Adipocyte (in vitro differentiated cells): ENCODE measurements around the gene SUGP1.
A peak's percentile ranks its signal among the peaks of the same experiment; 100 is the strongest.

Experiments used
- DNase-seq: peaks from one replicate; pipeline ENCODE4 v3.0.0-alpha.2; 2015; ENCODE audit warnings: low read depth
- H3K27me3 ChIP-seq: replicated peaks from 2 replicates; pipeline ENCODE4 v1.7.0; 2013; ENCODE audit warnings: mild to moderate bottlenecking, low read length, moderate library complexity; ENCODE audit not compliant: control insufficient read depth, insufficient read depth
- H3K36me3 ChIP-seq: 2 replicates; pipeline ENCODE4 v1.7.0; 2013; ENCODE audit warnings: low read length, mild to moderate bottlenecking, moderate library complexity; ENCODE audit not compliant: control insufficient read depth, insufficient read depth, severe bottlenecking
- H3K4me1 ChIP-seq: 2 replicates; pipeline ENCODE4 v1.7.0; 2013; ENCODE audit warnings: mild to moderate bottlenecking, low read length, moderate library complexity; ENCODE audit not compliant: control insufficient read depth, insufficient read depth
- H3K4me3 ChIP-seq: 2 replicates; pipeline ENCODE4 v1.7.0; 2013; ENCODE audit warnings: mild to moderate bottlenecking, low read length, moderate library complexity
- H3K9ac ChIP-seq: 2 replicates; pipeline ENCODE4 v1.7.0; 2013; ENCODE audit warnings: mild to moderate bottlenecking, low read length, moderate library complexity
- H3K9me3 ChIP-seq: 2 replicates; pipeline ENCODE4 v1.7.0; 2013; ENCODE audit warnings: mild to moderate bottlenecking, low read length, moderate library complexity; ENCODE audit not compliant: control insufficient read depth

SUGP1 gene

GRCh38 chr19:19338082-19338481 lies 17.8 kb upstream of the SUGP1 start:
- Histone ChIP-seq H3K27me3 (no peaks in the 10 kb centered on the region), H3K36me3 (peaks cover 65% of the 10 kb centered on the region), H3K4me1 (peaks cover 24% of the 10 kb centered on the region), H3K9ac (peak overlapping the region; percentile 24), H3K4me3 (no peak overlapping the region), H3K9me3 (no peaks in the 10 kb centered on the region)
- DNase-seq: no peak

GRCh38 chr19:19337120-19337519 lies 16.8 kb upstream of the SUGP1 start:
- Histone ChIP-seq H3K9ac (no peak overlapping the region), H3K4me3 (no peak overlapping the region), H3K36me3 (peaks cover 66% of the 10 kb centered on the region), H3K4me1 (peaks cover 24% of the 10 kb centered on the region), H3K27me3 (no peaks in the 10 kb centered on the region), H3K9me3 (no peaks in the 10 kb centered on the region)
- DNase-seq: no peak

- Histone ChIP-seq H3K4me3 (no peak overlapping the region), H3K9ac (no peak overlapping the region), H3K27me3 (no peaks in the 10 kb centered on the region), H3K9me3 (no peaks in the 10 kb centered on the region), H3K36me3 (peaks cover 65% of the 10 kb centered on the region), H3K4me1 (peaks cover 24% of the 10 kb centered on the region)
- no peak for DNase-seq
Measured at GRCh38 chr19:19336597-19336996, 16.3 kb upstream of the SUGP1 start.

GRCh38 chr19:19335408-19336158 lies 15.3 kb upstream of the SUGP1 start:
- Histone ChIP-seq H3K27me3 (no peaks in the 10 kb centered on the region), H3K4me1 (peaks cover 24% of the 10 kb centered on the region), H3K36me3 (peaks cover 64% of the 10 kb centered on the region), H3K9ac (no peak overlapping the region), H3K4me3 (no peak overlapping the region), H3K9me3 (no peaks in the 10 kb centered on the region)
- DNase-seq: no peak

GRCh38 chr19:19334989-19335344 lies 14.7 kb upstream of the SUGP1 start:
- DNase-seq: no peak
- Histone ChIP-seq H3K27me3 (no peaks in the 10 kb centered on the region), H3K9ac (no peak overlapping the region), H3K9me3 (no peaks in the 10 kb centered on the region), H3K4me3 (no peak overlapping the region), H3K36me3 (peaks cover 67% of the 10 kb centered on the region), H3K4me1 (peaks cover 24% of the 10 kb centered on the region)

- Histone ChIP-seq H3K36me3 (peaks cover 69% of the 10 kb centered on the region), H3K4me3 (no peak overlapping the region), H3K27me3 (no peaks in the 10 kb centered on the region), H3K9me3 (no peaks in the 10 kb centered on the region), H3K4me1 (peaks cover 28% of the 10 kb centered on the region), H3K9ac (peak overlapping the region; percentile 21)
- no peak for DNase-seq
Measured at GRCh38 chr19:19334063-19334988, 14.0 kb upstream of the SUGP1 start.

- Histone ChIP-seq H3K9me3 (no peaks in the 10 kb centered on the region), H3K4me1 (peaks cover 21% of the 10 kb centered on the region), H3K36me3 (peaks cover 56% of the 10 kb centered on the region), H3K4me3 (no peak overlapping the region), H3K9ac (no peak overlapping the region), H3K27me3 (no peaks in the 10 kb centered on the region)
- DNase-seq: no peak
Measured at GRCh38 chr19:19329126-19329525, 8.8 kb upstream of the SUGP1 start.

- Histone ChIP-seq H3K36me3 (peaks cover 57% of the 10 kb centered on the region), H3K9ac (no peak overlapping the region), H3K4me1 (peaks cover 16% of the 10 kb centered on the region), H3K9me3 (no peaks in the 10 kb centered on the region), H3K27me3 (no peaks in the 10 kb centered on the region), H3K4me3 (no peak overlapping the region)
- DNase-seq: no peak
Measured at GRCh38 chr19:19327672-19328071, 7.4 kb upstream of the SUGP1 start.

GRCh38 chr19:19324059-19324770 lies 3.9 kb upstream of the SUGP1 start:
- peaks cover 32% of the 10 kb centered on the region for H3K36me3 ChIP-seq
- H3K27me3 ChIP-seq: no peaks in the 10 kb centered on the region
- H3K9ac ChIP-seq: no peak overlapping the region
- H3K4me1 ChIP-seq: peaks cover 22% of the 10 kb centered on the region
- DNase-seq: no peak
- no peaks in the 10 kb centered on the region for H3K9me3 ChIP-seq
- H3K4me3 ChIP-seq: no peak overlapping the region

- Histone ChIP-seq H3K27me3 (no peaks in the 10 kb centered on the region), H3K9me3 (no peaks in the 10 kb centered on the region), H3K4me3 (peak overlapping the region; percentile 97), H3K36me3 (peaks cover 26% of the 10 kb centered on the region), H3K9ac (peak overlapping the region; percentile 100), H3K4me1 (peaks cover 21% of the 10 kb centered on the region)
- DNase-seq: peak; percentile 52
Measured at GRCh38 chr19:19321141-19321577, 850 bp upstream of the SUGP1 start.
